GF-D8 (cell line): Measurements from ENCODE around the gene CARNS1.

Experiments used
- DNase-seq: peaks from one replicate; lab custom pipeline; 2025; lab: John Stamatoyannopoulos, UW

Gene CARNS1

DNA sequence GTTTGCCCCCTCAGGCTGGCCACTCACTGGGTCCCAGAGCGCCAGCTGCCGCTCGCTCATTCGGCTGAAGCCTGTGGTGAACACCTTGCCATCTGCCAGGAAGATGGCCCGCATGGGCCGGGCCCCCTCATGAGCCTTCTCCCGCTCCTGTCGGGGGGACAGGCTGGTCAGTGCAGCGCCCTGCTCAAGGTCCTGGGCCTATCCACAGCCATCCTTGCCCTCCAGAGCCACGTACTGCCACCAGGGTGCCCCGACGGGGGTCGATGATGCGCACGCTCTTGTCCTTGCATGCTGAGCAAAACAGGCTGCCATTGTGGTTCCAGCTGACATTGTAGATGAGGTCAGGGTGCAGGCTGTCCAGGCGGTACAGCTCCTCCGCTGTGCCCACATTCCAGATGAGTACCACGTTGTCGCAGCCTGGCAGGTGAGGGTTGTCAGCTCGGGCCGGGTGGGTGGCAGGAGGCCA is 25.7 kb downstream of the CARNS1 start:
- DNase-seq: no peak

DNA sequence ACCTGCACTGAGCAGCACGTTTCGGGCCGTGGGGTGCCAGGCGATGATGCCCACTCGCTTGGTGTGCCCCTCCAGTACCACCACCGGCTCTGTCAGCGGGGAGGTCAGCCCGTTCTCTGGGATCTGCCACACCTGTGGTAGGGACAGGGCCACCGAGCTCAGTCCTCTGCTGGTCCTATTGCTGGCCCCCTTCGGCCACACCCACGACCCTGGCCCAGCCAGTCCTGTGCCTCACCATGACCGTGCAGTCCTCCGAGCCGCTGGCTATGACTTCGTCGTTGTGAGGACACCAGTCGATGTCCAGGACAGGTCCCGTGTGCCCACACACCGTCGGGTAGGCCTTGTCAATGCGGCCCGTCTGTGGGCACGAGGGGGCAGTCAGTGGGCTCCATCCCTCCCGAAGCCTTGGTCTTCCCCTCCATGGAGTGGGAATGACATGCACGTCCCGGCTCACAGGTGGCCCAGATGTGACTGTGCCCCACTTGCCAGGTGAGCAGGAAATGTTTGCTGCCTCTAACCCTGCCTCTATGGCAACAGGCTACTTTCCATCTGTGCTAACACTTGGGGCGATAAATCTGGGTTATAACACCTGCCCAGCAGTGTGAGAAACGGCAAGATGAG is 26.4 kb downstream of the CARNS1 start:
- DNase-seq: no peak

DNA sequence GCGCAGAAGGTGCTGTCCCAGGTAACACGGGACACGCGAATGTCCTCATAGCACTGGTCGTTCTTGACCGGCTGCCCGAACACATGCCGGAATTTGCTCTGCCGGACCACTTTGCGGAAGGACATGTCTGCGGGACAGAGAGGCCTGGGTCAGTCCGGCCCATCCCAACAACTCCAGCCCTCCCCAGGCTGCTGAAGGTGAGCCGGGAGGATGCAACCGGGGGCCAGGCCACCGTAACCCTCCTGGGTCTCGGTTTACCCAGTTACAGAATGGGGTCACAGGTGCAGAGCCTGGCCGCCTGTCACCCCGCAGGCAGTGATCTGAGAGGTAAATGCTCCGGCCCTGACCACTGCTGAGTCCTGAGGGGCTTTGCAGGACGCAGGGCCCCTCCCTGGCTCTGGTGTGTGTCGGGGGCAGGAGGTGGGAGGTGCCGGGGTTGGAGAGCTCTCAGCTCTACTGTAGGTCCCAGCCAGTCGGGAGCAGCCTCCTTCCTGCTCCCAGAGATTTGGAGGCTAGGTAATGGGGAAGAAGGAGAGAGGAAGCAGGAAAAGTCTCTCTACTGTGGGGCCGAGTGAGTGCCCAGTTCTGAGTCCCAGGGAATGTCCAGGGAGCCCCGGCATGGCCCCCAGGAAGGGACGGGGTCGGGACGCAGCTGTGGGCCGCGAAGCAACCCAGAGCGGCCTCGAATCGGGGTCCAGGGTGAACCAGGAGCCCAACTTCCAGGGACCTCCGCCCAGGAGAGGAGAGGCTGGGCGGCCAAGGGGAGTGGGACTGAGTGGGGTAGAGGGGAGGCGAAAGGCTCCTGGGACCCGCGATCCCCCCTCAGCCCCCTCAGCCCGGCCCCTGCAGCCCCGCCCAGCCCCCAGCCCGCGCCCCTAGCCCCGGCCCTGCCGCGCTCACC is 27.3 kb downstream of the CARNS1 start:
- DNase-seq: no peak

DNA sequence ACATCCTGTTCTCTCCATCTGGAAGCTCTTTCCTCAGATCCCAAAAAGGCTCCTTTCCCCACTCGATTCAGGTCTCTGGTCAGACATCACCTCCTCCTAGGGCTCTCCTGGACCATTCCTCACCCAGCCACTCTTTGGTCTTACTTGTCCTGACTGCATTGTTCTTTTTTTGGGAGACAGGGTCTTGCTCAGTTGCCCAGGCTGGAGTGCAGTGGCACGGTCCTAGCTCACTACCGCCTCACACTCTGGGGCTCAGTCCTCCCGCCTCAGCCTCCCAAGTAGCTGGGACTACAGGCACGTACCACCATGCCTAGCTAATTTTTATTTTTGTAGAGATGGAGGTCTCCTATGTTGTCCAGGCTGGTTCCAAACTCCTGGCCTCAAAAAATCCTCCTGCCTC is 30.0 kb downstream of the CARNS1 start:
- DNase-seq: no peak

DNA sequence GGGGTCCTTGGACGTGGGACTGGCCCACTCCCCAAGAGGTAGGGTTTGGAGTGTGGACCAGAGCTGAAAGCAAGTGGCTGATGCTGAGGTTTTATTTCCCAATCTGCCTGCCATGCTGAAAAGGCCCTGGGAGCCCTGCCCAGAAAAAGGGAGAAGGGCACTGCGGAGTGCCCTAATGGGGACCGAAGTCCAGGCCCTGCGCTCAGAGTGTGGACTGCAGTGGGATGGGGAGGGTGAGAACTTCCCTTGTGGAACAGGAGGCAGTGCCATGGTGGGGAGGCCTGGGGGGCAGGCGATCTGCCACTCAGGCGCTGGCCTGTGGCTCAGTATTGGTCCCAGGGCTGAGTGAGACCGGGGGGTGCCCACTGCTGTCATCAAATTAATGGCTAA is 32.7 kb downstream of the CARNS1 start:
- no peak for DNase-seq

DNA sequence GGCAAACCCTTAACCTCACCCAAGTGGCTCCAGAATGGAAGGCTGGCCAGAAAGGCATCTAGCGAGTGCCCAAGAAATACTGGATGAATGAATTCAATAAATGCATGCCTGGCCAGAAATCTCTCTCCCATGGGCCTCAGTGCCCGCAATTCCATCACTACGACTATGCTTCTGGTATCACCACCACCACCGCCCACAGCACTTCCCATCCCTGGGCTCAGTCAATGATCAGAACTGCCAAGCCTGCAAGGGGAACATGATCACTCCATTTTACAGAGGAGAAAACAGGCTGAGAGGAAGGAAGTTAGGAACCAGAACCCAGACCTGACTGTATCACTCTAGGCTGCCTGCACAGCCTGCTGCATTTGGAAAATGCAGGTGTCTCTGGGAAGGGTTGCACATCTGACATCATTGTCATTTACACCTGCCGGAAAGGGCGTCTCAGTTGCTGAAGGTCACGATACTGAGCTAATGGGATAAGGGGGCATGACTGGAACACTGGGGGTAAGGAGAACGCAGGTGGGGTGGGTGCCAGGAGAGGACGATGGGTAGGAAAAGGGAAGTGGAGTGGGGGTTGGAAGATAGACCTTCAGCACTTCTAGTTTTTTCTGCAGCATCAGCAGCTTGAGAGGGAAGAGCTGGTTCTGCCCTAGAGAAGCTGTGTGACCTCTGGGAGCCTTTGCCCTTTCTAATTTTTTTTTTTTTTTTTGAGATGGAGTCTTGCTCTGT is 33.8 kb downstream of the CARNS1 start:
- DNase-seq: no peak

DNA sequence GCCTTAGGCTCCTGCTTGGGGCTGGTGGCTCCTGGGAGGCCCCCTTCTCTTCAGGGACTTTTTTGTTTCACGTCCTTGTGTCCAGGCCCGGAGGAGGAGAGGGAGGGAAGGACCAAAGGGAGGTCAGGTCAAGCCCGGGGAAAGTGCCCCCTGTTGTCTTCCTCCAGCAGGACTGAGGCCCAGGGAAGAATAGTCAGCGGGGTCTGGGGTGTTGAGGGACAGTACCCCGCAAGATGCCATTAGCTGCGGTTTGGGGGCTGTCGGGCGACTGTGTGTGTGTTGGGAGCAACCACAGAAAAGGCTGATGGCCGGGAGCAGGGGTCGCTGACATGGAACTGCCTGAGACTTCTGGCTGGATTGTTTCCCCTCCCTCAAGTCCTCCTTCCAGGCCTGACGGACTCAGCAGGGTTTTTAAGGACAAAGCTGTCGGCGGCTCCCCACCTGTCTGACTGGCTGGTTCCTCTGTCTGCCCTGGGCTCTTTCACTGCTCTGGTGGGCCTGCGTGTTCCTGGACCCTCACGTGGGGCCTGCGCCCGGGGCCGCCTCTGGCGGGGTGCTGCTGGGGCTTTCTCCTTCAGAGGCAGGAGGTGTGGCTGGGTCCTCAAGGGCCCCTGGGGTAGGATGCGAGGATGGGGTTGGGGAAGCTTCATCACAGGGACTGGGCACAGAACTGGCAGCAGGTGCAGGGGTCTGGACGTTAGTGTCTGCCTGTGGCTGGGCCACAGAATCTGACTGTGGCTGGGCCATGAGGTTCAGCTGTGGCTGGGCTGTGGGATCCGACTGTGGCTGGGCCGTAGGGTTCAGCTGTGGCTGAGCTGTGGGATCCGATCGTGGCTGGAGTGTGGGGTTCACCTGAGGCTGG is 35.5 kb downstream of the CARNS1 start:
- DNase-seq: no peak

DNA sequence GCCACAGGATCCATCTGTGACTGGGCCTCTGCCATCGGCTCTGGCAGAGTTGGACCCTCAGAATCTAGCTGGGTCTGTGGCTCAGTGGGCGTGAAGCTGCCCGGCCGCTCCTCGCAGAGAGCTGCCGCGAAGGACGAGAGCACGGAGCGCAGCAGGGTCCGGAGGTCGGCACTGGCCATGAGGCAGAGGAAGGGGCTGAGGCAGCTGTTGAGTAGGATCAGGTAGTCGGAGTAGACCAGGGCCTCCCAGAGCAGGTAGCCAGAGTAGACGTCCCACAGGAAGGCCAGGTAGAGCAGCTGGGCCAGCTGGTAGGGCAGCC is 36.1 kb downstream of the CARNS1 start:
- DNase-seq: no peak

DNA sequence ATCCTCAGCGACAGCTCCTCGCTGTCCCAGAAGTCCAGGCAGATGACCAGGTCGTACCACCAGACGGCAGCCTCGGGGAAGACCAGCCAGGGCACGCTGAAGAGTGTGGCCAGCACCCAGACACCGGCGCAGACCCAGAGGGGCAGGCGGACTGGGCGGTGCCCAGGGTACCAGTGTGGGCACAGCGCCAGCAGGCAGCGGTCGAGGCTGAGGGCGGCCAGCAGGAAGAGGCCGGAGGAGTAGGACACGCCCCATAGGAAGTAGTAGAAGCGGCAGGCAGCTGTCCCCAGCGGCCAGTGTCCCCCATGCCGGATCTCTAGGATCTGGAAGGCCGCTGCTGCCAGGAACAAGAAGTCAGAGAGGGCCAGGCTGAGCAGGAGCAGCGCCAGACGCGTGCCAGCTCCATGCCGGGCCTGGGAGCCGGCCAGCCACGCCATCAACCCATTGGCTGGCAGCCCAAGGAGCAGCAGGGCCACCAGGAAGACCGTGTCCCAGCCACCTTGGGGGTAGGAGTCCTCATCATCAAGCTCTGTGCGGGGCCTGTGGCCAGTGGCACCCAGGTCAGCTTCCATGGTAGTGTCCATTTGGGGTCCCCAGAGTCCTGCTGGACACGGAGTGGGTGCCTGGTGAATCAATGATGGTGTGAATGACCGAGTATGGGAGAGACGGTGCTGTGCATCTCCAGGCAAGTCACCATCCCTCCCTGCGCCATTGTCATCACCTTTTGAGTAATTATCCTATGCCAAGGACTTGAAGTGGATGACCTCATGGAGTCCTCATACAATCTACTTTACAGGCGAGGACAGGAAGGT is 36.9 kb downstream of the CARNS1 start, which contains the start of gene GPR152:
GPR152 (minus strand) TSS at position 589 of the 812 bp plus-strand sequence; CDS start at position 584, 5 bp downstream.
- no peak for DNase-seq

DNA sequence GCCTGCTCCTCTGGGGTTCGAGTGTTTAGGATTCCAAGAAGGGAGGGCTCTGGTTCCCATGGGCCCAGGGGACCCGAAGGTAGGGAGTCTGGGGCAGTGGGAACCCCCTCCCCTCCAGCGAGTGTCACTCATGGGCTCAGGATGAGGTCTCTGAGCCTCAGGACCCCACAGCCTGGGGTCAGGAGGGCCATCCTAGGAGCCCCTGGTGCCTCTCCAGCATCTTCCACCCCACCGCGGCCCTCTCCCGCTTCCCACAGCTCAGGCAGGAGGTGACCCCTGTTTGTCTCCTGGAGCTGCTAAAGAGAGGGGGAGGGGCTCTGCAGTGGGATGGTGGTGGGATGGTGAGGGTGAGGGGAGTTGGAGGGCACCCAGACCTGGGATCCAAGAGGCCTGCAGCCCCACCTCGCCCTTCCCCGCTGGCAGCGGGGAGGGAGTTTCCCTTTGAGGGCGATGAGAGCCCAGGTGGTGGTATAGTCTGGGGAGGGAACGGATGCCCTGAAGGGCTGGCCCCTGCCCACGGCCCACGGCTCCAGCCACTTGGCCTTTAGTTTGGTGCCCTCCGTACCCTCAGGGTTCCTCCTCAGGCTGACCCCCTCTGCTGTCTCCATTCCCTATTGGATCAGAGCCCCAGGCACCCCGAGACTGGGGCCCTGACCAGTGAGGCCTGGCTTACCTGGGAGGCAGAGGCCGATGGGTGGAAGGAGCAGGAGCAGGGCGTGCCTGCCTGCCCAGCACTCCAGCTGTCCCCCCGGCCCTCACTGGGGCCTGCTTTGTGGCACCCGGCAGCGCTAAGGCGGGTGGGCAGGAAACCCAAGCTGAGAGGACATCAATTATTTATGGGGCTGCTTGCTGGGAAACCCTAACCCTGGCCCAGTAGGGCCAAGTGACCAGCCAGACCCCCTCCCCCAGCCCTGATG is 38.6 kb downstream of the CARNS1 start:
- DNase-seq: no peak

DNA sequence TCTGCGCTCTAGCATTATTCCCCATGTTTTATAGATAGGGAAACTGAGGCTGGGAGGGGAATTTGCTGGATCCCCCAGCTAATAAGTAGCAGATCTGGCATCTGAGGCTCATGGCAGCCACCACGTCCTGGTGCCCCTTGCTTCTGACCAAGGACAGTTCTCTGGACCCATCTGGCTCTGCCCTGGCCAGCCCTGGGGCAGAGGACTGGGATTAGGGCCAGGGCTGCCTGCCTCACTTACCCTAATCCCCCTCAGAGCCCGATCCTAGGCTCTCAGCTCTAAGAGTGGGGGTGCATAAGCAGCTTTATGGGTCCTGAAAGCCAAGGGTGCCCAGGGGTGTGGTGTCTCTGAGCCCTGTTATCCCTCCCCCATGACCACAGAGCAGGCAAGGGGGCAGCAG is 39.6 kb downstream of the CARNS1 start, which contains the start of gene CABP4:
CABP4 (plus strand) TSS at position 301 of the 400 bp plus-strand sequence; CDS start at position 371, 70 bp downstream.
- no peak for DNase-seq

DNA sequence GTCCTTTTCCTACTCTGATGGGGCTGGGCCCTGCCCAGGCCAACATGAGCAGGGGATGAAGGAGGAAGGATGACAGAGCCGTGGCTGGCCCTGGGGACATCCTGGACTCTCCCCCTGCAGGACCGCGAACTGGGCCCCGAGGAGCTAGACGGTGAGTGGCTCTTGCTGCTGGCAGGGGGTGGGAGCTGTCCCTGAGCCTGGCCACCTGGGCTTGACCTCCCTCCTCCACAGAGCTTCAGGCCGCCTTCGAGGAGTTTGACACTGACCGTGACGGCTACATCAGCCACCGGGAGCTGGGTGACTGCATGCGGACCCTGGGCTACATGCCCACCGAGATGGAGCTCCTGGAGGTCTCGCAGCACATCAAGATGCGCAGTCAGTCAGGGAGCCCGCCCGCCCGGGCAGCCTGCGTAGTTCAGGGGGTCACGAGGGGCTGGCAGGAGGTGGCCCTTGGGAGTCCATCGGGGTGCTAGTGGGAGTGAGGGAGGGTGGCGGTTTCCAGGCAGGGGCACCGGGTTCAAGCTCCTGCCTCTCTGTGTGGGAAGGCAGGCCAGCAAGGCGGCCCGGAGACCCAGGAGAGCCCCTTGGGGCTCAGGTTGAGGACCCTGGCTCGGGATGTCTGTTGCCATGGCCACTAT is 40.7 kb downstream of the CARNS1 start:
- no peak for DNase-seq

DNA sequence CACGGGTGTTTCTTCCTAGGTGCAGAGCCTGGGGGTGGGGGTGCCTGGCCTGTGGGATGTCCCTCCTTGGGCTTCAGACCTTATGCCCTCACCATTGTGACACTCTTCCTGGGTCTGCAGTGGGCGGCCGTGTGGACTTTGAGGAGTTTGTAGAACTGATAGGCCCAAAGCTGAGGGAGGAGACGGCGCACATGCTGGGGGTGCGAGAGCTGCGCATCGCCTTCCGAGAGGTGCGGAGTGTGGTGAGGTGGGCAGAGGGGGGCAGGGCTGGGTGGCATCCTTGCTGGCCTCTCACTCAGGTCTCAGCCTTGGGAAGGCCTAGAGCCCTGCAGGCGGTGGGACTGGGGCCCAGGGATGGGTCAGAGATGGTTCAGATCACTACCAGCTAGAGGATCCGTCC is 42.0 kb downstream of the CARNS1 start:
- no peak for DNase-seq

DNA sequence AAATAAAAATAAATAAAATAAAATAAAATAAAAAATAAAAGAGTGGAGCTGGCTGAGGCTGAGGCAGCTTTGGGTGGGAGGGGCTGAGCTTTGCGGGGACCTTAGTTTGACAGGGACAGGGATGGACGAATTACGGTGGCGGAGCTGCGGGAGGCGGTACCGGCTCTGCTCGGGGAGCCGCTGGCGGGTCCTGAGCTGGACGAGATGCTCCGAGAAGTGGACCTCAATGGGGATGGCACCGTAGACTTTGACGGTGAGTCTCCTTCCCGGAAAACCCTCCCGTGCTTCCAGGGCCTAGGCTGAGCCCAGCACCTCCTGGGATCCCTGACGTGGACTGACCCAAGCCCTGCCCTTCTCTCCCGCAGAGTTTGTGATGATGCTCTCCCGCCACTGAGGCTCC is 42.8 kb downstream of the CARNS1 start:
- no peak for DNase-seq

DNA sequence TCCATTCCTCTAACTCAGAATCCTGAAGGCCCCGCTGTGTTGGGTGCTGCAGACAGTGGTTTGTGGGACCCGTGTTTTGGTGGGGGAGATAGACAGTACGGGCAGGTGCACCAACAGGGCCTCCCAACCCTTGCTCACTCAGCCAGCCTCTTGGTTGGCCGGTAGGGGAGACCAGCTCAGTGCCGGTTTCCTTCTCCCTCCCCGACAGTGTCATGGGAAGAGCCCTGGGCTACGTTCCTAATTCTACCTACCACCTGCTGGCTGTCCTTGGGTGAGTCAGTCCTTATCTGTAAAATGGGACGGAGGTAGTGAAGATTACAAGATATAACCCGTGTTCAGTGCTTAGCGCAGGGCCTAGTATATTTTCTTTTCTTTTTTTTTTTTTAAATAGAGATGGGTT is 47.7 kb downstream of the CARNS1 start:
- no peak for DNase-seq

DNA sequence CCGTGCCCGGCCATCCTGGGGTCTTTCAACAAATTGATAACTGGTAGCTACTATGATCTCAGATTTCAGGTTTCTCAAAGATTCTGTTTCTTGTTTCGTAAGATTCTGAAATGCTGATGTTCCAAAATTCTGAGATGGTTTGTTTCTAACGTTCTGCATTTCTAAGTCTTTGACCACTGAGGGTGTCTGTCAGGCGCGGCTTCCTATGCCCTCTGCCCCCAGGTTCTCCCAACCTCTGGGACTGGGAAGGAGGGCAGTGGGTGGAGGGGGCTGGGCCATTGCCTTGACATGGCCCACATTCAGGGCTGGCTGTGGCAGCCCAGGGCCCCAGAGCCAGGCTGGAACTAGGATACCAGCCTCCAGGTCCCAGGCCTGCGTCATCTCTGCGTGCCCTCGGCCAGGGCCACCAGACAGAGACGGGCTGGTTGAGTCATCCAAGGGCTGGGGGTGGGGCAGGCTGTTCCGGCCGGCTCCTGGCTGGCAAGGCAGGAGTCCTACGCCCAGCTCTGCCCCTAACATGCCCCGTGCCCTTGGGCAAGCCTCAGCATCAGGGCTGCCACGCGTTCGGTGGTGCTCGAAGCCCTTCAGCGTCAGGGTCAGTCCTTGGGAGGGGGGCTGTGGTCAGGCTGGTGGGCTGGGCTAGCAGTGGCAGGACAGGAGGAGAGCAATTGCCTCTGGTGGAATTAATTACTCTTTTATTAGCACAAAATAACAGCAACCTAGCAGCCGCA is 48.4 kb downstream of the CARNS1 start:
- peak; percentile 56 for DNase-seq

DNA sequence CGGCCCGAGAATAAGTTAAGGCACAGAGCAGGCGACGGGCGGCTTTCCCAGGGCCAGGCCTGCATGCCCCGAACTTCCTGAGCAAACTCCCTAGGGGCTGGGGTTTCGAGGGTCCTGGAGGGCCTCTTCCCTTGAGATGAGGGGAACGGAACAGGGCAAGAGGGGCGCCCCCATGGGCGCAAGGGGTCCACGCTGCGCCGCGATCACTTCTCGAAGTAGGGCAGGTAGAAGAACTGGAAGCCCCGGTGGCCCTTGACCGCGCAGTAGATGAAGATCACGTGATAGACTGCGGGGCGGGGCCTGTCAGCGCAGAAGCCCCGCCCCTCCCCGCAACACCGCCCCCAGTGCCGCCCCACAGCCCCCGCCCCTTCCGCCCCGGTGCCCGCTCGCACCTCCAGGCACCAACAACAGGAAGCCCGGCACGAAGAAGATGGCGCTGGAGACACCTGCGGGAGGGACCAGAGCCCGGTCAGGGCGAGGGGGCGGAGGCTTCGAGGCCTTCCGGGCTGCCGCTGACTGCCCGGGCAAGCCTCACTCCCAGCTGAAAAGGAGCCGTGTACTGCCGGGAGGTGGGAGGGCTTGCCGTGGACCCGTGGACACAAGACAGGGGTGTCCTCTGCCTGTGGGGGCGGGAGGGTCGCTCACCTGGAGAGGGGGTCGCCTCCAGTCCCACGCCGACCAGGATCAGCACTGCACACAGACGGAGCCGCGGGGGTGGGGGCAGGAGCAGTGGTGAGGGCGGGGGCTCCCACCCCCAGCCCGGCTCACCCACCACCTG is 49.1 kb downstream of the CARNS1 start:
- DNase-seq: peak; percentile 74

DNA sequence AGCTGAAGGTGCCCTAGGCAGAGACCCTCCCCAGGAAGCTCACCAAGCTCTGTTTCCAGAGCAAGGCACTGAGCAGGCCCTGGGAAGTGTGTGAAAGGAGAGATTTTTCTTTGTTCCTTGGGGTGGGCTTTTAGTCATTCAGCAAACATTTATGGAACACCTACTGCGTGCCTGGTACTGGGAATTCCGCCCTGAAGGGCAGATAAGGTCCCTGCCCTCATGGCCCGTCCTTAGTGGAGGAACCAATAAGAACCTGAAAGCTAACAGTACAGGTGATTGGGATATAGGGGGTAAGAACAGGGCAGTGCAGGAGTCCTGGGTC is 49.7 kb downstream of the CARNS1 start:
- no peak for DNase-seq
